D721Med (cell line): ENCODE measurements around the gene COL5A2.

Source experiments
- DNase-seq: peaks from one replicate; pipeline ENCODE4 v3.0.0; 2011; ENCODE audit warnings: low spot score; ENCODE audit not compliant: insufficient read length
- FAIRE-seq: peaks from 2 replicates; lab custom pipeline; 2011; peaks lifted over from hg19 to GRCh38; lab: Jason Lieb, UNC
- TF ChIP-seq, protein P1 (sequence below): IDR thresholded peaks from 2 replicates; pipeline ENCODE4 v1.5.1; 2012; ENCODE audit warnings: mild to moderate bottlenecking, control low read depth; ENCODE audit not compliant: insufficient read depth; ENCODE audit errors: missing control alignments

Gene COL5A2

DNA sequence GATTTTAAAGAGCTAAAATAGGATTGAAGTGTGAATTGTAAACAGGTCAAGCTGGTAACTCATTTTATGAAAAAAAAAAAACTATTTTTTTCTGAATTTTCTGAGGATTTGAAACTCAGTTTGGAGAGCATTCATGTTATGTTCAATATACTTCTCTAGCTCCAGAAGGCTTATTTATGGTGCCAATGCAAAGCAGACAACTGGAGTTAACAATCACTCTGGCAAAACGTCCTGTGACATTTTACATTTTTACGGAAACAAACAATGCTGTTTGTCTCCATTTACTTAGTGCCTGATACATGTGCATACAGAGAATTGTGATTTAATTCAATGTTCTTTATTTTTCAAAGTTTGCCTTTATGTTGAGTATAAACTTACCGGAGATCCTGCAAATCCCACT, 96.0 kb downstream of the COL5A2 start:
- no peak for FAIRE-seq
- DNase-seq, result no peak
- TF ChIP-seq, protein P1, sequence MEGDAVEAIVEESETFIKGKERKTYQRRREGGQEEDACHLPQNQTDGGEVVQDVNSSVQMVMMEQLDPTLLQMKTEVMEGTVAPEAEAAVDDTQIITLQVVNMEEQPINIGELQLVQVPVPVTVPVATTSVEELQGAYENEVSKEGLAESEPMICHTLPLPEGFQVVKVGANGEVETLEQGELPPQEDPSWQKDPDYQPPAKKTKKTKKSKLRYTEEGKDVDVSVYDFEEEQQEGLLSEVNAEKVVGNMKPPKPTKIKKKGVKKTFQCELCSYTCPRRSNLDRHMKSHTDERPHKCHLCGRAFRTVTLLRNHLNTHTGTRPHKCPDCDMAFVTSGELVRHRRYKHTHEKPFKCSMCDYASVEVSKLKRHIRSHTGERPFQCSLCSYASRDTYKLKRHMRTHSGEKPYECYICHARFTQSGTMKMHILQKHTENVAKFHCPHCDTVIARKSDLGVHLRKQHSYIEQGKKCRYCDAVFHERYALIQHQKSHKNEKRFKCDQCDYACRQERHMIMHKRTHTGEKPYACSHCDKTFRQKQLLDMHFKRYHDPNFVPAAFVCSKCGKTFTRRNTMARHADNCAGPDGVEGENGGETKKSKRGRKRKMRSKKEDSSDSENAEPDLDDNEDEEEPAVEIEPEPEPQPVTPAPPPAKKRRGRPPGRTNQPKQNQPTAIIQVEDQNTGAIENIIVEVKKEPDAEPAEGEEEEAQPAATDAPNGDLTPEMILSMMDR, result no peak

- FAIRE-seq, result no peak
- TF ChIP-seq, protein P1, result no peak
- no peak for DNase-seq
Measured at GRCh38 chr2:189083106-189083505, 96.5 kb downstream of the COL5A2 start.

GRCh38 chr2:189082376-189082975, 97.1 kb downstream of the COL5A2 start:
- DNase-seq (no peak), FAIRE-seq (no peak)
- TF ChIP-seq, protein P1, result no peak

- TF ChIP-seq, protein P1, result no peak
- no peak for FAIRE-seq
Measured at GRCh38 chr2:189076572-189076971, 103.0 kb downstream of the COL5A2 start.

DNA sequence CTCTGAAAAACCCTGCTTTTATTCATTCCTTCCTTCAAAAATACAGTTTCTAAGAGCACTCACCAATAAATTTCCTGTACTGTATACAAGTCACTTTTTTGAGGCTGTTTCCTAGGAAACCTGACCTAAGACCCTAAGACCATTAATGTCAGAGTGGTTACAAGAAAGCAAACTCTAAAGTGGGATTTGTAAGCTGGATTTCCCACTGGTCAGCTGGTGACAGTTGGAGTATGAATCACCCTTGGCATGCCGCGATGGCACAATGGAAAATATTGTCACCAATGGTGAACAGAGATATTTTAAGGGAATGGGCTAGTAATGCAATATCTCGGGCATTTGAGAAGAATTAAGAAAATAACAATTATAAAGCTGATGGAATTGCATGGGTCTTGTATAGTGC, 103.4 kb downstream of the COL5A2 start:
- no peak for FAIRE-seq

More at GRCh38 chr2:189076572-189076971, 103.0 kb downstream of the COL5A2 start:
- no peak for DNase-seq

GRCh38 chr2:189074506-189074905, 105.1 kb downstream of the COL5A2 start:
- TF ChIP-seq, protein P1, result no peak
- DNase-seq, result no peak
- FAIRE-seq, result no peak

More for the DNA sequence above, 103.4 kb downstream of the COL5A2 start:
- TF ChIP-seq, protein P1, result no peak
- no peak for DNase-seq

DNA sequence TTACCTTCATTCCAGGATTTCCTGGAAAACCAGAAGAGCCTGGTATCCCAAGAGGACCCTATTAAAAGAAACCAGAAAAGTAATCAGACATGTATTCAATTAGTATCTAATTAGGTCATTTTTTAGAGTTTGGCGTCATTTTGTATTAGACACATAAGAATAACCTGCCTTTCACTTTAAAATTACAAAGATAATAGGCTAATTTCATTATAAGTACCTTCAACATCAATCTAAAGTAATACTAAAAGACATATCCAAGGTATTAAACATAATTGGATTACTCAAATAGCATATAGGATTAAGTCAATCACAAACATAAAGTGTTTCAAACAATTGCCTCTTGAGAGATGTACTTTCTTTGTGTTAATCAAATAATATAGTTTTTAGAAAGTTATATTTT, 107.5 kb downstream of the COL5A2 start:
- TF ChIP-seq, protein P1, result no peak
- FAIRE-seq, result no peak
- no peak for DNase-seq
